Neural cell (in vitro differentiated cells): ENCODE results near the gene MYOF. TPM values are rescaled to one million over a fixed set of nuclear protein-coding genes. Genes with fewer than 3 reads are reported as not detected.

Experiments
- polyA plus RNA-seq: library from polyadenylated mRNA; depleted of rRNA; stranded (reverse); fragments of >200 nt; gene quantifications from 2 replicates; pipeline ENCODE4 v1.2.3, GENCODE V29; 2014
- small RNA-seq, 3 experiments: library from RNA; depleted of rRNA; stranded (forward); fragments of <200 nt; gene quantifications; one replicate each; pipeline ENCODE3, GENCODE V24; 2012

Gene MYOF
- polyA plus RNA-seq, 1 donor from 2014 or later: 0.47 TPM

Small RNA genes within 50 kb of the gene (small RNA-seq; reads per million reads assigned to genes)
- 0 to 0.08 (median 0) reads per million in 3 experiments for gene RNA5SP323

Other genes starting within 250 kb of the MYOF start
- gene CEP55, start 14.3 kb upstream of the MYOF start, polyA plus RNA-seq: 0.16 and 0.67 TPM in 2 replicates
- gene FFAR4, start 84.3 kb upstream of the MYOF start, polyA plus RNA-seq: not detected in 2 replicates
- 0.73 and 1.9 TPM in 2 replicates for gene RBP4, start 118.9 kb upstream of the MYOF start, polyA plus RNA-seq
- not detected in 2 replicates for gene PDE6C, start 130.2 kb upstream of the MYOF start, polyA plus RNA-seq
- 15.7 and 22.8 TPM in 2 replicates for gene FRA10AC1, start 220.3 kb upstream of the MYOF start, polyA plus RNA-seq